ENCODE results near the gene ZNF83. TPM values are rescaled to one million over a fixed set of nuclear protein-coding genes. Genes with fewer than 3 reads are reported as not detected.
"Not testable (repeated sequence)": the region's sequence is repeated elsewhere in the genome, so short reads cannot be mapped to it uniquely, and the experiment has no call there.

The ZNF83 gene
- total and polyA plus RNA-seq, 12 donors = 10.3 to 89.3 (median 16.7) TPM

GRCh38 chr19:52570000-52570861 is 67.9 kb downstream of the ZNF83 start, which contains the start of gene ZNF701:
ZNF701 (plus strand) TSS chr19:52570287; CDS start chr19:52574148, 3,861 bp downstream.
- ATAC-seq (peak; percentile 100), DNase-seq (peak; percentile 95 to 97)
- Histone ChIP-seq H3K36me3 (peaks cover 0 to 34% (median 10%) of the 10 kb centered on the region in 9 donors), H3K27ac (peak within 1 kb of the TSS; percentile 6 to 91 (median 82)), H3K27me3 (no peaks in the 10 kb centered on the region), H3K4me3 (peak within 1 kb of the TSS; percentile 48 to 87 (median 73)), H3K9me3 (peaks cover 0 to 46% (median 0%) of the 10 kb centered on the region in 11 donors), H3K4me1 (peaks cover 4 to 17% (median 12%) of the 10 kb centered on the region in 9 donors)
- 0% methylated on average over 57 of the region's 57 CpGs for WGBS, 2 donors
- intact Hi-C loops (cut with DNase I) = loop anchor here in 5 of 10 donors (1.0 to 10.0 kb wide), 4 partner anchors 43 to 175 kb away; partner anchors contain the start of genes ZNF808 (in 4 of the 5) and ZNF528 (in 1 of the 5)
- peak in 8 of 9 donors; percentile 22 to 61 (median 47) for TF ChIP-seq CTCF (IDR thresholded peaks at IDR 0.05)

GRCh38 chr19:52569638-52569999 is 68.5 kb downstream of the ZNF83 start:
- peaks cover 0 to 49% (median 0%) of the 10 kb centered on the region in 11 donors for H3K9me3 ChIP-seq
- H3K4me3 ChIP-seq = peak overlapping the region; percentile 48 to 87 (median 73)
- 3 to 5% methylated on average over 13 of the region's 13 CpGs for WGBS, 2 donors
- peak; percentile 15 to 51 (median 42) for ATAC-seq
- peaks cover 4 to 17% (median 12%) of the 10 kb centered on the region in 9 donors for H3K4me1 ChIP-seq
- intact Hi-C loops (cut with DNase I) = loop anchor here in 2 of 10 donors (5.0 to 10.0 kb wide), 2 partner anchors 42 to 175 kb away; partner anchors contain the start of genes ZNF528 (in 1 of the 2) and ZNF808 (in 1 of the 2)
- peak in 1 of 2 donors; percentile 41 for DNase-seq
- H3K27me3 ChIP-seq = not testable (repeated sequence)
- peak overlapping the region in 9 of 10 donors; percentile 78 to 91 (median 83) for H3K27ac ChIP-seq
- H3K36me3 ChIP-seq = peaks cover 0 to 33% (median 5%) of the 10 kb centered on the region in 9 donors

- Histone ChIP-seq H3K4me1 (peaks cover 4 to 17% (median 12%) of the 10 kb centered on the region in 9 donors), H3K9me3 (peaks cover 0 to 64% (median 0%) of the 10 kb centered on the region in 11 donors), H3K27ac (no peak overlapping the region), H3K36me3 (peaks cover 0 to 33% (median 5%) of the 10 kb centered on the region in 9 donors), H3K27me3 (no peaks in the 10 kb centered on the region), H3K4me3 (no peak overlapping the region)
- DNase-seq = no peak
- TF ChIP-seq CTCF (IDR thresholded peaks at IDR 0.05) = no peak
- no peak for ATAC-seq
- intact Hi-C loops (cut with DNase I) = loop anchor here in 2 of 10 donors (5.0 to 10.0 kb wide), 2 partner anchors 41 to 173 kb away; partner anchors contain the start of genes ZNF528 (in 1 of the 2) and ZNF808 (in 1 of the 2)
- 97 to 98% methylated on average over 14 of the region's 14 CpGs for WGBS, 2 donors
Observed at GRCh38 chr19:52567921-52568320, 70.2 kb downstream of the ZNF83 start.

GRCh38 chr19:52566588-52566987 is 71.6 kb downstream of the ZNF83 start:
- no peaks in the 10 kb centered on the region for H3K27me3 ChIP-seq
- H3K4me1 ChIP-seq = peaks cover 4 to 17% (median 12%) of the 10 kb centered on the region in 9 donors
- H3K36me3 ChIP-seq = peaks cover 0 to 35% (median 17%) of the 10 kb centered on the region in 9 donors
- DNase-seq (no peak), ATAC-seq (no peak)
- peaks cover 0 to 73% (median 0%) of the 10 kb centered on the region in 11 donors for H3K9me3 ChIP-seq
- no peak overlapping the region for H3K4me3 ChIP-seq
- TF ChIP-seq CTCF (IDR thresholded peaks at IDR 0.05) = no peak
- intact Hi-C loops (cut with DNase I) = loop anchor here in 2 of 10 donors (5.0 to 10.0 kb wide), 2 partner anchors 39 to 172 kb away; partner anchors contain the start of genes ZNF528 (in 1 of the 2) and ZNF808 (in 1 of the 2)
- WGBS, 2 donors = 90 to 91% methylated on average over 2 of the region's 2 CpGs
- H3K27ac ChIP-seq = no peak overlapping the region
